SW480 (cell line): Measurements from ENCODE around the gene MMP13.
"Not testable (repeated sequence)": the region's sequence is repeated elsewhere in the genome, so short reads cannot be mapped to it uniquely, and the experiment has no call there.

ENCODE experiments used
- DNase-seq: peaks from one replicate; pipeline ENCODE4 v3.0.0-alpha.2; 2016; ENCODE audit warnings: low spot score

MMP13 gene

DNA sequence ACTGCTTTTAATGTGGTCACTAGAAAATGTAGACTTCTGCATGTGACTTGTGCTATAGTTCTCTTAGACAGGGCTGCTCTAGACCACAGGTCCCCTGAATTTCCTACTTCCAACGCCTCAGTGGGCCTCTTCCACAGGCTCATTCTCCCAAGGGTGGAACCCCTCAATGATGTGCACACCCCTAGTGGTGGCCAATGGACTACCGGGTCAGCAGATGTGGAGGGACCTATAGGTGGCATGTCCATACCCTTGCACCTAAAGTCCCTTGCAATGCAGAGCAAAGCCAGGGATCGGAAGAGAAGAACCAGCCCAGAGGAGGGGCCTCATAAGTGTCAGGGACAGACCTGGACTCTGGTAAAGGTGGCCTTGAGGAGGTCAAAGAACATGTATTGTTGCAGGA lies 20.0 kb downstream of the MMP13 start:
- no peak for DNase-seq

GRCh38 chr11:102934735-102935134 lies 20.8 kb downstream of the MMP13 start:
- no peak for DNase-seq

- no peak for DNase-seq
Observed at GRCh38 chr11:102933627-102934026, 21.9 kb downstream of the MMP13 start.

DNA sequence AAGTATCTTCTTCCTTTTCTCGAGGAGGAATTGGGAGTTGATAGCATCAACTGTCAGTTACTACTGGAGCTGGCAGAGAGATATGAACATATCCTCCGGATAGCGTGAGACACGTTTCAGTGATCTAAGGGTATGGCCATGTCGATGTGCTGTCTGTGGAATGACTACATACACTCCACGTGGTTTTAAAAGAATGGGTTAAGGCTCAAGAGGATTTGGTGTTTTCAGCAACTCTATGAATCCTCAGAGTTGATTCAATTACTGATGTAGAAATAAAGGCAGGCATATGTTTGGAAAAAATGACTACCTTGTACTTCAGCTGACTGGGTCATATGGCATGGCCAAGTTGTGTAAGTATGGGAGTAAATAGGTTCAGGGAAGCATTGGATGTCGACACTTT lies 22.9 kb downstream of the MMP13 start:
- DNase-seq, result no peak

DNA sequence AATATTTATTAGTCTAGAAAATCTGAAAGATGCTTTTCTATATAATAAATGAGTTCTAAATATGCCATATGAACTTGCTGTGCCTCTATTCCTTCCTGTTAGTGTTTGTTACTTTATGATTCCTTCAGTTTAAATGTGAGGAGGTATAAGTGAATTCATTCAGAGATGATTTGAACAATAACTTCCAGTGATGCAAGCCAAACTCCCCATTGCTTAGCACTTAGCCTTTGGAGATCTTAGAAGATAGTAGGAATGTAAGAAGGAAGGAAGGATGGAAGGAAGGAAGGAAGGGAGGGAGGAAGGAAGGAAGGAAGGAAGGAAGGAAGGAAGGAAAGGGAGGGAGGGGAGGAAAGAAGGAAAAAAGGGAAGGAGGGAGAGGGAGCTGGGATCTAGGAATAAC lies 25.1 kb downstream of the MMP13 start:
- DNase-seq, result no peak

- DNase-seq, result peak; percentile 85
Observed at GRCh38 chr11:102929972-102930371, 25.6 kb downstream of the MMP13 start.

DNA sequence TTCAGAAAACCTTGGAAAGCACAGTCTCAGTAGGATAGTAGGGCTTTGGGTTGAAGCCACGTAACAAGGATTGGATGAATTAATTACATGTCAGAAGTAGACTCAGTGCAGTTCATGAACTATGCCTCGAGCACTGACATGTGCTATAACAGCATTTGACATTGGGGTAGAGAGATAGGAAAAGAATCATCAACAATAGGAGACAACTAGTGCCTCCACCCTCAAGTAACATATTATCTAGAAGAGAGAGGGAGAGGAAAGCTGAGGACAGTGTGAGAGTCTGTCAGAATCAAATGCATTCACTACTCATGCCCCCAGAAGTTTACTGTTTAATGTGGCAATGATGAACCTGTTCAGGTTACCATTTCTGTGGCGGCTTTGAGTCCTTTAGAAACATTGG lies 26.4 kb downstream of the MMP13 start:
- DNase-seq, result no peak

DNA sequence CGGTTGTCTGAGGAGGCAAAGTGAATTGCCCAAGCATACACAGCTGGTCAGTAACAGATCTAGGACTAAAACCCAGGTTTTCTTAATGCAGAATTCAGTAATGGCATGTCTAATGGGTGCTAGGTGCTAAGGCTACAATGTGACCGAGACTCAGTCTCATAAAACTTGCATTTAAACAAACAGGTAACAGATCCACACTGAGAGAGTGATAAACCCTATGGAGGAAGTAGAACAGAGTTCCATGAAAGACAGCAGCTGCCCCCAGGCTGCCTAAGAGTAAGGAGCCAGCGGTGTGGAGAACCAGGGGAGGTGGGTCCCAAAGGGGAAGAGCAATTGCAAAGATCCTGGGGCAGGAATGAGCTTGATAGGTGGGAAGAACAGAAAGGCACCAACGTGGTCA lies 27.3 kb downstream of the MMP13 start:
- DNase-seq, result no peak

GRCh38 chr11:102927624-102927990 lies 27.9 kb downstream of the MMP13 start:
- no peak for DNase-seq

DNA sequence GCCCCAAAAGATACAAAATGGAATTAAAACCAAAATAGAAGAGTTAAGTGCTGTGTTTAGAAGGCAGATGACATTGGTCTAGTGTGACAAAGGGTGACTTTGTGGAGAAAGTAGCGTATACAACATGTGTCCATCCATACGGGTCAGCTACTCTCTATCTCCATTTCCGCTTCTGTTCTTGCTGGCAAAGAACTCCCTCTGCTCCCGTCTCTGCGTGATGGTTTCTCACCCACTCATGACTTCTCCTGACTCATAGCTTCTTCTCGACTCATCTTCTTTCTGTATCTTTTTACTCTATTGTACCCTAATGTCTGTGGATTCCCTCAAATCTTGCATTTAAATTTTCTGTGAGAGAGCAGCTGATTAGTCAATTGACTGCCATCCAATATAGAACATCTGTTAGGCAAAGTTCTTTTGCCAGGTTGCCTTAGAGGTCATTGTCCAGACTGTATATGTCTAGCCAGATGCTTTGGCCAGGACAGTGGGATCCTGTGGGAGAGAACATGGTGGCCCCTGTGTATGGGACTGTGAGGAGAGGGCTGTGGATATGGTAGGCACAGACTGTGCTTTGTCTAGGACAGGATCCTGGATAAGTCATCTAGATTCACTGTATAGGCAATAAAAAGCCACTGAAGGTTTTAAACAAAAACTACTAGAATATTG lies 28.4 kb downstream of the MMP13 start:
- DNase-seq, result no peak

DNA sequence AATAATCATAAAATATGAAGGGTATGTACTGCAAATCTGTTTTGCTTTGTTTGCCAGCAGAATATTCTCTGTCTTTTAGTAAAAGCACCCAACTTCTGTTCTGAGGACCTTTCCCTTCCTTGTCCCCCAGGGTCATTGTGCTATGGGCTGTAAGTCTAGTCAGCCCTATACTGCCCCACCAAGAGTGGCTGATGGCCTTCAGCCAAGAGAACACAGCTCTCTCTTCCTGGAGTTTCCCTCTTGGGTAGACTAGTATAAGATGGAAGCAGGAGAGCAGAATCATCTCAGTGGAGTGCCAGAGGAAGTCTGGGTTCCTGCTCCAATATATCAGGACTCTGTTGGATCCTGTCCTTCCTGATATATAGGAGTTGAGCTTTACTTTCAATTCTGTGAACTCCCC lies 29.0 kb downstream of the MMP13 start:
- no peak for DNase-seq

DNA sequence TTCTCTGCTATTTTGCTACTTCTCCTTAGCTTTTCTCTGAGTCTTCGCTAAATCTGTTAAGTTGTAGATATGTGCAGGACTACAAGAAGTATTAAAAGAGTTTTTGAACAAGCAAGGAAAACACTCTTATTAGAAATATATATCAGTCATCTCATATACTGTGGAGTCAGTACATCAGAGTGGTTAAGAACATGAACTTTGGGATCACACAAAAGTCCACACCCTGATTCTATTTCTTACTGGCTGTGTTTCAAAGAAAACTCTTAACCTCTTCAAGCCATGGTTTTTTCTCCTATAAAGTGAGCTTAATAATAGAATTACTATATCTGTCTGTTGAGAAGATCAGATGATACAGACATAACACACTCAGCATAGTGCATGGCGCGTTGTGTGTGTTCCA lies 29.5 kb downstream of the MMP13 start:
- DNase-seq, result no peak

DNA sequence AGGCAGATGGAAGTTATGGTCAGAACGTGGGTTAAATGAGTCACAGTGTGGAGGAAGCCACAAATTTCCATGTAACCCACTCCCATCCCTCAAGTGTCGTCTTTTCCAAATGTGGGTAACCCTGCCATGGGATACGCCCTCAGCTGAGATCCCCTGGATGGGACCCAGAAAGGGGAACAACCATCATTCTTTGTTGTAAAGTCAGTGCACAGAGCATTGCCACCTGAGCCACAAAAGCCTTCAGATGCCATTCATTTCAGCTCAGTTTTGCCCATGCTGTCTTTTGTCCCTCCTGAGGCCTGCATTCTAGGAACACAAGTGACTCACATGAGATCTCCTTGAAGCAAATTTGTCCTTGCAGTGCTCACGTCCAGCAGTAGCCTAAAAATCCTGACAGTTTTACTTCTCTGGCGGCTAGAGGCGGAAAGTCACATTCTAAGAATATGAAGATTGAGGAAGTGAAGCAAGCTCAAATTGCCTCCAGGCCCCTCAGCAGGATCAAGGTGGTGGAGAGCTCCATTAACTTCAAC lies 30.6 kb downstream of the MMP13 start:
- no peak for DNase-seq

- DNase-seq, result no peak
Observed at GRCh38 chr11:102921587-102922220, 33.8 kb downstream of the MMP13 start.

DNA sequence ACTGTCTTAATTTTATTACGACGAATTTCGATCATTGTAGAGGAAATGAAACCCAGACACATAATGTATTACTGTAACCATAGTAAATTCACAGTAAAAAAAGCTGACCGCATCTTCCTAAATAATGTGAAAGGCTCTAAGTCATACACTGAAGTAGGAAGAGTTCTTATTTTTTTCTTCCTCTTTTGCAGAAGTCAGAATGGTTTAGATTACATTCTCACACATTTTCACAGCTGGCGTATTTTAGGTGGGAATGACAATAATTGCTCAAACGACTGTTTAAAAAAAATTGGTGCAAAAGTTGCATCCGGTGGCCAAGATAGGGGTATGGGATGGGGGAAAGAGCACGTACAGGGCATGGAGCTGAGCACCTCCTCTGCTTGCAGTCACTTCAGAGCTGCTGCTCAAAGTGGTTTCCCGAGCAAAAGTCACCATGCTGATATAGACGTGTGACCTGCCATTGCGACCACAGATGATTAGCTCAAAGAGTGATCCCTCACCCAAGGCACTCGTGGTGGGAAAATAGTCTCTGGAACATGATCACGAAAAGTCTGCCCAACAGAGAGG lies 35.3 kb downstream of the MMP13 start:
- no peak for DNase-seq

GRCh38 chr11:102915044-102915375 lies 40.5 kb downstream of the MMP13 start:
- DNase-seq, result no peak

DNA sequence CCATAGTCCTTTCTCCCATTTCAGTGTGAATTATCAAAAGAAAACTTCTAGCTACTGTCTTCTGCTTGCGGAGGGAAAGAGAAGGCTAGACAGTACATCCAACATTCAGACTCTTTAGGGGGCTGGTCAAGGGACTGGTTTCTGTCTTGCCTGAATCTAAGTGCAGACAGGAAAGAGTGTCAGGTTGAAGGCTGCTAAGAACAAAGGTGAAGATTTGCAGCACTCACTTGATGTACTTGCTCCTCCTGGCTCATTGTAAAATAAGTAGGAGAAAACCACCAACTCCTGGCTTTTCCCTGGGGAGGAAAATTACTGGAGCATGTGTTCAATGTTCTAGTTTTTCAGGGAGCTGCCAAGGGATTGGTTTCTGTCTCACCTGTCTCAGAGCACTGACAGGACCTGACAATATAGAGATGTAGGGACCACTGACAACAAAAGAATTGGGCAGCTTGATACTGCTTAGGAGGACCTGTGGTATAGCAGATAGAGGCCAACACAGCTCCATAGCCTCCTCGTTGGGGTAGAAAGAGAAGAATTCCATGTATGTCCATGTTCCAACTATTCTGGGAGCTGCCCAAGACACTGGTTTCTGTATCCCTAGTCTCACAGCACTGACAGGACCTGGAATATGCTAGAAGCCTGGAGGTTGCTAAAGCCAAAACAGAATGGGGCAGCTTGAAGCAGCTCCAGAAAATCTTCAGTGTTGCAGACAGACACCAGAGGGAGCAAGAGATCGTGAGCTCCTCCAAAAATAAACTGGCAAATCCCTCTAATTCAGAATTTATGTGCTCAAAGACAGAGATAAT lies 41.1 kb downstream of the MMP13 start:
- DNase-seq, result peak; percentile 44

GRCh38 chr11:102912482-102912830 lies 43.1 kb downstream of the MMP13 start:
- DNase-seq, result no peak

- no peak for DNase-seq
Observed at GRCh38 chr11:102911758-102912481, 43.6 kb downstream of the MMP13 start.

DNA sequence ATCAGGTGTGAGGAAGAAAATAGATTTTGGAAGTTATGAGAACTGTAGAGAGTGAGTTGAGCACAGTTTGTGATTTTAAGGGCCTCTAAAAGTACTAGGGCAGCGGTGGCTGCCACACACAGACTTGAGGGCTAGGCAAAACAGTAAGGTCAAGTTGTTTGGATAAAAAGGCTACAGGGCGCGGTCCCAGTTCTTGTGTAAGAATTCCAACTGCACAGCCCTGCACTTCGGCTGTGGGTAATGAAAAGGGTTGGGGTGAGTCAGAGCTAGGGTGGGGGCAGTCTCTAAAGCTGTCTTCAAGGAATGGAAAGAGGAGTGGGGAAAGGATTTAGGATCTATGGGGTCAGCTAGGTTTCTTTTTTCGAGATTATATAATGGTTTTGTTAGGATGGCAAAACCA lies 49.7 kb downstream of the MMP13 start:
- DNase-seq, result not testable (repeated sequence)

DNA sequence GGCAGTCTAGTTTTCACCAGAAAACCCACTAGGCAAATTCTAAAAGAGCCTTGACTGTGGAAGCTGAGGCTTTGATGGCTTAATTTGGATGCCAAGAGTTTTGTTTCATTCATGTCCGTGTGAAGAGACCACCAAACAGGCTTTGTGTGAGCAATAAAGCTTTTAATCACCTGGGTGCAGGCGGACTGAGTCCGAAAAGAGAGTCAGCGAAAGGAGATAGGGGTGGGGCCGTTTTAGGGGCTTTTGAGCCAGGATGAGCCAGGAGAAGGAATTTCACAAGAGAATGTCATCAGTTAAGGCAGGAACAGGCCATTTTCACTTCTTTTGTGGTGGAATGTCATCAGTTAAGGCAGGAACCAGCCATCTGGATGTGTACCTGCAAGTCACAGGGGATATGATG lies 51.6 kb downstream of the MMP13 start:
- DNase-seq, result not testable (repeated sequence)

GRCh38 chr11:102900346-102900745 lies 55.2 kb downstream of the MMP13 start:
- no peak for DNase-seq
